HUES48 (cell line): ENCODE data around the gene PCDH19.

ENCODE experiments used
- H3K27ac ChIP-seq: one replicate; pipeline ENCODE4 v1.7.0; 2013; ENCODE audit warnings: low read depth, low read length, inconsistent platforms
- H3K27me3 ChIP-seq: 2 replicates; pipeline ENCODE4 v1.6.1; 2013; ENCODE audit warnings: mild to moderate bottlenecking, low read length; ENCODE audit not compliant: control insufficient read depth, insufficient read depth
- H3K36me3 ChIP-seq: 2 replicates; pipeline ENCODE4 v1.6.1; 2013; ENCODE audit warnings: low read length; ENCODE audit not compliant: control insufficient read depth, insufficient read depth
- H3K4me1 ChIP-seq: 2 replicates; pipeline ENCODE4 v1.6.1; 2013; ENCODE audit warnings: mild to moderate bottlenecking, low read length; ENCODE audit not compliant: control insufficient read depth, insufficient read depth
- H3K4me3 ChIP-seq: 2 replicates; pipeline ENCODE4 v1.5.1; 2013; ENCODE audit warnings: mild to moderate bottlenecking, low read depth, low read length
- H3K9ac ChIP-seq: 2 replicates; pipeline ENCODE4 v1.6.1; 2013; ENCODE audit warnings: mild to moderate bottlenecking, low read depth, low read length, moderate library complexity
- H3K9me3 ChIP-seq: 2 replicates; pipeline ENCODE4 v1.6.1; 2013; ENCODE audit warnings: low read length; ENCODE audit not compliant: control insufficient read depth, insufficient read depth

Gene PCDH19

GRCh38 chrX:100353326-100353725, 56.7 kb downstream of the PCDH19 start:
- H3K4me3 ChIP-seq: no peak overlapping the region
- H3K4me1 ChIP-seq: peaks cover 12% of the 10 kb centered on the region; the same call in 1 of the 2 replicates
- peaks cover 39% of the 10 kb centered on the region for H3K27me3 ChIP-seq
- H3K9ac ChIP-seq: no peak overlapping the region
- no peak overlapping the region for H3K27ac ChIP-seq
- H3K9me3 ChIP-seq: no peaks in the 10 kb centered on the region
- no peaks in the 10 kb centered on the region for H3K36me3 ChIP-seq

- Histone ChIP-seq H3K9me3 (no peaks in the 10 kb centered on the region), H3K27me3 (peaks cover 33% of the 10 kb centered on the region), H3K4me1 (peaks cover 12% of the 10 kb centered on the region; the same call in 1 of the 2 replicates), H3K4me3 (no peak overlapping the region), H3K27ac (no peak overlapping the region), H3K9ac (no peak overlapping the region), H3K36me3 (no peaks in the 10 kb centered on the region)
Measured at GRCh38 chrX:100350704-100351489, 59.2 kb downstream of the PCDH19 start.

GRCh38 chrX:100349391-100349790, 60.7 kb downstream of the PCDH19 start:
- H3K9ac ChIP-seq: no peak overlapping the region
- no peaks in the 10 kb centered on the region for H3K9me3 ChIP-seq
- H3K4me1 ChIP-seq: peaks cover 12% of the 10 kb centered on the region; the same call in 1 of the 2 replicates
- no peak overlapping the region for H3K27ac ChIP-seq
- no peak overlapping the region for H3K4me3 ChIP-seq
- no peaks in the 10 kb centered on the region for H3K36me3 ChIP-seq
- peaks cover 33% of the 10 kb centered on the region for H3K27me3 ChIP-seq

GRCh38 chrX:100341142-100341510, 68.9 kb downstream of the PCDH19 start:
- Histone ChIP-seq H3K9me3 (no peaks in the 10 kb centered on the region), H3K4me3 (no peak overlapping the region), H3K36me3 (no peaks in the 10 kb centered on the region), H3K27ac (no peak overlapping the region), H3K9ac (no peak overlapping the region), H3K27me3 (peaks cover 9% of the 10 kb centered on the region), H3K4me1 (no peaks in the 10 kb centered on the region)

- no peak overlapping the region for H3K9ac ChIP-seq
- peaks cover 10% of the 10 kb centered on the region for H3K27me3 ChIP-seq
- H3K9me3 ChIP-seq: no peaks in the 10 kb centered on the region
- H3K27ac ChIP-seq: no peak overlapping the region
- H3K4me1 ChIP-seq: no peaks in the 10 kb centered on the region
- no peak overlapping the region for H3K4me3 ChIP-seq
- no peaks in the 10 kb centered on the region for H3K36me3 ChIP-seq
Measured at GRCh38 chrX:100340491-100341141, 69.5 kb downstream of the PCDH19 start.

GRCh38 chrX:100328351-100328750, 81.7 kb downstream of the PCDH19 start:
- Histone ChIP-seq H3K36me3 (no peaks in the 10 kb centered on the region), H3K27me3 (no peaks in the 10 kb centered on the region; the same call in 1 of the 2 replicates), H3K9ac (no peak overlapping the region), H3K9me3 (no peaks in the 10 kb centered on the region), H3K4me1 (peaks cover 17% of the 10 kb centered on the region), H3K4me3 (no peak overlapping the region), H3K27ac (no peak overlapping the region)

GRCh38 chrX:100319716-100320115, 90.4 kb downstream of the PCDH19 start:
- Histone ChIP-seq H3K4me3 (no peak overlapping the region), H3K27me3 (no peaks in the 10 kb centered on the region; the same call in 1 of the 2 replicates)

GRCh38 chrX:100316987-100317386, 93.1 kb downstream of the PCDH19 start:
- Histone ChIP-seq H3K27ac (no peak overlapping the region), H3K9ac (no peak overlapping the region), H3K36me3 (no peaks in the 10 kb centered on the region), H3K27me3 (peaks cover 2% of the 10 kb centered on the region), H3K4me1 (no peaks in the 10 kb centered on the region), H3K4me3 (no peak overlapping the region), H3K9me3 (no peaks in the 10 kb centered on the region)

More at GRCh38 chrX:100319716-100320115, 90.4 kb downstream of the PCDH19 start:
- Histone ChIP-seq H3K36me3 (no peaks in the 10 kb centered on the region), H3K27ac (no peak overlapping the region), H3K9me3 (no peaks in the 10 kb centered on the region), H3K4me1 (no peaks in the 10 kb centered on the region), H3K9ac (no peak overlapping the region)

GRCh38 chrX:100315566-100315965, 94.5 kb downstream of the PCDH19 start:
- Histone ChIP-seq H3K36me3 (no peaks in the 10 kb centered on the region), H3K27me3 (peaks cover 2% of the 10 kb centered on the region), H3K9ac (no peak overlapping the region)

GRCh38 chrX:100299559-100299958, 110.5 kb downstream of the PCDH19 start:
- Histone ChIP-seq H3K36me3 (no peaks in the 10 kb centered on the region), H3K9me3 (no peaks in the 10 kb centered on the region), H3K4me1 (peaks cover 7% of the 10 kb centered on the region; the same call in 1 of the 2 replicates), H3K9ac (no peak overlapping the region), H3K27ac (no peak overlapping the region), H3K4me3 (no peak overlapping the region), H3K27me3 (no peaks in the 10 kb centered on the region)

More at GRCh38 chrX:100315566-100315965, 94.5 kb downstream of the PCDH19 start:
- Histone ChIP-seq H3K4me3 (no peak overlapping the region), H3K4me1 (no peaks in the 10 kb centered on the region), H3K27ac (no peak overlapping the region), H3K9me3 (no peaks in the 10 kb centered on the region)

- Histone ChIP-seq H3K27ac (no peak overlapping the region), H3K4me1 (peaks cover 7% of the 10 kb centered on the region; the same call in 1 of the 2 replicates), H3K36me3 (no peaks in the 10 kb centered on the region), H3K9me3 (no peaks in the 10 kb centered on the region), H3K27me3 (0 out of 2 replicates have a peak, but pooled peaks cover 3% of the 10 kb centered on the region), H3K4me3 (no peak overlapping the region), H3K9ac (no peak overlapping the region)
Measured at GRCh38 chrX:100297728-100298127, 112.3 kb downstream of the PCDH19 start.
